ENCODE results near the gene NSMCE1.

NSMCE1 gene

DNA sequence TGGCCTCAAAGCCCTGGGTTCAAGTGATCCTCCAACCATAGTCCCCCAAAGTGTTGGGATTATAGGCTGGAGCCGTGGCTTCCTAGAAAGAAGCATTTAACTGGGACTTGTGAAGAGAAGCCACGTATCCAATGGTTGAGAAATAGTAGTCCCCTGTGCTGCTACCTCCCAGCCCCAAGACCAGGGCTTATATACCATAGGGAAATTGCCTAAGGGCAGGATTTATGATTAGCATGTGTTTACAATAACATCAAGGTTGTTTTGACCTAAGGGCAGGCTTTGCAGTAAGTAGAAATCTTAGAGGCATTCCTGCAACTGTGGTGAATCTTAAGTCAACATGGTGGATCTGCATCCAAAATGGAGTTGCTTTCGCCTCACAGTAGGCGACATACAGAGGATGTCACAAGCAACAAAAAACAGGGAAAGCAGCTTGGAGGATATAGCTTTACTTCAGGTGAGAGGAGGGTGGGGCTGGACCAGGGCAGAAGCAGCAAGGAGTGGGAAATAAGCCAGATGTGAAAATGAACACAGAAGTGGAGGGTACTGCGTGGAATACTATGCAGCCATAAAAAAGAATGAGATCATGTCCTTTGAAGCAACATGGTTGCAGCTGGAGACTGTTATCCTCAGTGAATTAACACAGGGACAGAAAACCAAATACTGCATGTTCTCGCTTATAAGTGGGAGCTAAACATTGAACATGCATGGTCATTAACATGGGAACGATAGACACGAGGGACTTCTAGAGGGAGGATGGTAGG is 18.7 kb upstream of the NSMCE1 start:
- no peak overlapping the region for H3K4me3 ChIP-seq (ENCODE audit: low read depth, low read length)
- no peak for DNase-seq (ENCODE audit: low read depth, low spot score)
- POLR2A ChIA-PET, result interaction anchor here (0.5 kb wide), 1 partner anchor 18 kb away, joined by 3 read pairs; no protein-coding TSS in a partner anchor
- CTCF ChIA-PET, result interaction anchor here (1.0 to 1.5 kb wide), 4 partner anchors 14 to 36 kb away, joined by 3 to 4 read pairs (median 3); no protein-coding TSS in a partner anchor
- TF ChIP-seq, protein P1, sequence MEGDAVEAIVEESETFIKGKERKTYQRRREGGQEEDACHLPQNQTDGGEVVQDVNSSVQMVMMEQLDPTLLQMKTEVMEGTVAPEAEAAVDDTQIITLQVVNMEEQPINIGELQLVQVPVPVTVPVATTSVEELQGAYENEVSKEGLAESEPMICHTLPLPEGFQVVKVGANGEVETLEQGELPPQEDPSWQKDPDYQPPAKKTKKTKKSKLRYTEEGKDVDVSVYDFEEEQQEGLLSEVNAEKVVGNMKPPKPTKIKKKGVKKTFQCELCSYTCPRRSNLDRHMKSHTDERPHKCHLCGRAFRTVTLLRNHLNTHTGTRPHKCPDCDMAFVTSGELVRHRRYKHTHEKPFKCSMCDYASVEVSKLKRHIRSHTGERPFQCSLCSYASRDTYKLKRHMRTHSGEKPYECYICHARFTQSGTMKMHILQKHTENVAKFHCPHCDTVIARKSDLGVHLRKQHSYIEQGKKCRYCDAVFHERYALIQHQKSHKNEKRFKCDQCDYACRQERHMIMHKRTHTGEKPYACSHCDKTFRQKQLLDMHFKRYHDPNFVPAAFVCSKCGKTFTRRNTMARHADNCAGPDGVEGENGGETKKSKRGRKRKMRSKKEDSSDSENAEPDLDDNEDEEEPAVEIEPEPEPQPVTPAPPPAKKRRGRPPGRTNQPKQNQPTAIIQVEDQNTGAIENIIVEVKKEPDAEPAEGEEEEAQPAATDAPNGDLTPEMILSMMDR (IDR thresholded peaks at IDR 0.05; ENCODE audit: insufficient read depth, low read length, missing control alignments), result no peak

DNA sequence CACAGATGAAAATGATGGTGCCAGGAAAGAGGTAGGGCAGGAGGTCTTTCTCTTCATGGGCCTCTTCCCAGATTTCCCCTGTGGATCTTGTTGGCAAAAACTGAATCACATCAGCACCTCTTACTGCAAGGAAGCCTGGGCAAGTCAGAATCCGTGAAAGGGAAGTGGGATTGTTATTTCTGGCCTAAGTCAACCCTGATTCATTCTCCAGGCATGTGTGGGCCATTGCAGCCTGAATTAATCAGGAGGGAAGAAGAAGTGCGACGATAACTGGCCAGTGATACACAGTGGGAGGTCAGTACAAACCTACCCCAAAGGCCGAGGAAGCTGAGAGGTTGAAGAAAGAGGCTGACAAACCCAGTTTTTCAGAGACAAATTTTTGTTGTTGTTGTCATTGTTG is 17.9 kb upstream of the NSMCE1 start:
- peak; percentile 80 for DNase-seq (ENCODE audit: low read depth, low spot score)
- no peak overlapping the region for H3K4me3 ChIP-seq (ENCODE audit: low read depth, low read length)
- ChIA-PET CTCF (interaction anchor here (1.0 to 1.5 kb wide), 2 partner anchors 13 to 35 kb away, joined by 3 to 4 read pairs; no protein-coding TSS in a partner anchor), POLR2A (interaction anchor here (0.5 to 0.7 kb wide), 3 partner anchors 17 to 292 kb away, joined by 3 read pairs; no protein-coding TSS in a partner anchor)
- TF ChIP-seq, protein P1 (IDR thresholded peaks at IDR 0.05; ENCODE audit: insufficient read depth, low read length, missing control alignments), result no peak

- ChIA-PET POLR2A (interaction anchor here (0.7 kb wide), 1 partner anchor 293 kb away, joined by 3 read pairs; no protein-coding TSS in a partner anchor), CTCF (no interaction called here)
- no peak for DNase-seq (ENCODE audit: low read depth, low spot score)
- H3K4me3 ChIP-seq (ENCODE audit: low read depth, low read length), result no peak overlapping the region
- TF ChIP-seq, protein P1 (IDR thresholded peaks at IDR 0.05; ENCODE audit: insufficient read depth, low read length, missing control alignments), result no peak
Observed at GRCh38 chr16:27285676-27286196, 17.2 kb upstream of the NSMCE1 start.

GRCh38 chr16:27284865-27285675 is 16.5 kb upstream of the NSMCE1 start:
- no peak for DNase-seq (ENCODE audit: low read depth, low spot score)
- POLR2A ChIA-PET, result no interaction called here
- no peak overlapping the region for H3K4me3 ChIP-seq (ENCODE audit: low read depth, low read length)
- TF ChIP-seq, protein P1 (IDR thresholded peaks at IDR 0.05; ENCODE audit: insufficient read depth, low read length, missing control alignments), result no peak
- CTCF ChIA-PET, result no interaction called here

- TF ChIP-seq, protein P1 (IDR thresholded peaks at IDR 0.05; ENCODE audit: insufficient read depth, low read length, missing control alignments), result no peak
- POLR2A ChIA-PET, result no interaction called here
- H3K4me3 ChIP-seq (ENCODE audit: low read depth, low read length), result no peak overlapping the region
- CTCF ChIA-PET, result no interaction called here
- DNase-seq (ENCODE audit: low read depth, low spot score), result no peak
Observed at GRCh38 chr16:27281243-27281642, 12.7 kb upstream of the NSMCE1 start.
